COLO829 (cell line): ENCODE data around the gene CRTC2.
"Not testable (repeated sequence)": the region's sequence is repeated elsewhere in the genome, so short reads cannot be mapped to it uniquely, and the experiment has no call there.

Experiments used
- DNase-seq: peaks from one replicate; pipeline ENCODE4 v3.0.0; 2012; ENCODE audit warnings: low spot score

Gene CRTC2

DNA sequence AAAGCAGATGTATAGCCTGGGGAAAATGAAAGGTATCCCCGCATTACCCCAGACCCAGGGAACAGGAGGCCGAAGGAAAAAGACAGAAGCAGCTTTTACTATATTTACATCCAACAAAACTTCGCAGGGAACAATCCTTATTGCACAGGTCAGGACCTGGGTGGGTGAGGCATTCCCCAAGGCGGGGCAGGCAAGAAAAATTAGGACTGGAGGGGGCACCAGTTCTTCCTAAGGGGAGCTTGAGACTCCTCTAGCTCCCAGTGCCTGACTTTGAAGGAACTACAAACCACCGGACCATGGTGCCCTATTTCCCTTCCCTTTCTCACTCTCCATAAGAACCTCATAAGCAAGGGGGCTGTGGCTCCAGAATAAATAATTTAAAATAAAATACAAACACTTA is 29.0 kb downstream of the CRTC2 start:
- DNase-seq: no peak

DNA sequence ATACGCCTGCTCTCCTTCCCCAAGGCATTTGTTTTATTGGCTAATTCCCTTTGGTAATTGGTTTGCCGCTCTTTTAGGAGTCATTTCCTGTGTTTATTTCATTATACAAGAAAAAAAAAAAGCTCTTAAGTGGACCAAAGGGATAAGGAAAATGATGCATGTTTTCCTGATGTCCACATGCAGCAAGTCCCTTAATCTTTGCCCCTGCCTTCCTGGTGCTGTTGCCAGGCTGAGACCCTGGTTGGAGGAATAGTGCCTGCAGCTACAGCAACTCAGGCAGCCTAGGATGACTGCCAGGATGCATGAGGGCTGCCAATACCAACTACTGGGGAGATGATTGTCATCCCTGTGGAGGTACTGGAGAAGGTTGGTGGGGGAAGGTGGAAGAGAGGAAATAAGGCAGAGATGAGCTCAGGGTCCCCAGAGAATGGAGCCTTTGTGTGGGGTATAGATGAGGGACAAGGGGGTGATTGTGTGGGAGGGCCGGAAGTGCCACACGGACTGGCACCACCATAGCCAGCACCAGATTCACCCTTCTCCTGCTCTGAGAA is 29.5 kb downstream of the CRTC2 start:
- DNase-seq: peak; percentile 88

DNA sequence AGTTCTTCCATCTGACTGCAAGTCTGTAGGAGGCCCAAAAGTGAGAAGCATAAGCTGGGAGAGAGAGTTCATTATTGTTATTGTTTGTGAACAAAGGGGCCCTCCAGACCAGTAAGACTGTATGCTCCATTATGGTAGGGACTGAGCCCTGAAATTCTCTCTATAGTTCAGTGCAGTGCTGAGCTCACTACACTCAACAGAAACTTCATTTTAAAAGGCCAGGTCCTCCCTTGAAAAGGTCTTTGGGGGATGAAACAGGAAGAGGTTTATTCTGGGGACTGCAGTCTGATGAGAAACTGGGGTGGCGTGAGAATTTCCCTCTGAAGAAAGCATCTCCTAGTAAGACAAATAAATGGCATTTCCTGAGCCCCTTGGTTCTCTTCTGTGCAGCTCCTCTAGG is 30.2 kb downstream of the CRTC2 start:
- no peak for DNase-seq

DNA sequence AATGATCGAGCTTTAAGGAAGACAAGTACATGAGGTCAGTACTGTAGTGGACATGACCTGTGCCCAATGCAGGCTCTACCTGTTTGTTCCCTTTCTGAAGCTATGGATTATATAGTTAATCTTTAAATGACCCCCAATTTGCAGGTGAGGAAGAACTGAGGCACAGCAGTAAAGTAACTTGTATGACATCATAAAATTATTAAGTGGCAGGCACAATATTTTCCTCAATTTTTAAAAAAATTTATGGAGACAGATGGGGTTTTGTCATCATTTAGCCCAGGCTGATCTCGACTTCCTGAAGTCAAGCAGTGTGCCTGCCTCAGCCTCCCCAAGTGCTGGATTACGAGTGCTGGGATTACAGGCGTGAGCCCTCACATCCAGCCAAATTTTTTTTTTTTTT is 32.0 kb downstream of the CRTC2 start:
- DNase-seq: no peak

DNA sequence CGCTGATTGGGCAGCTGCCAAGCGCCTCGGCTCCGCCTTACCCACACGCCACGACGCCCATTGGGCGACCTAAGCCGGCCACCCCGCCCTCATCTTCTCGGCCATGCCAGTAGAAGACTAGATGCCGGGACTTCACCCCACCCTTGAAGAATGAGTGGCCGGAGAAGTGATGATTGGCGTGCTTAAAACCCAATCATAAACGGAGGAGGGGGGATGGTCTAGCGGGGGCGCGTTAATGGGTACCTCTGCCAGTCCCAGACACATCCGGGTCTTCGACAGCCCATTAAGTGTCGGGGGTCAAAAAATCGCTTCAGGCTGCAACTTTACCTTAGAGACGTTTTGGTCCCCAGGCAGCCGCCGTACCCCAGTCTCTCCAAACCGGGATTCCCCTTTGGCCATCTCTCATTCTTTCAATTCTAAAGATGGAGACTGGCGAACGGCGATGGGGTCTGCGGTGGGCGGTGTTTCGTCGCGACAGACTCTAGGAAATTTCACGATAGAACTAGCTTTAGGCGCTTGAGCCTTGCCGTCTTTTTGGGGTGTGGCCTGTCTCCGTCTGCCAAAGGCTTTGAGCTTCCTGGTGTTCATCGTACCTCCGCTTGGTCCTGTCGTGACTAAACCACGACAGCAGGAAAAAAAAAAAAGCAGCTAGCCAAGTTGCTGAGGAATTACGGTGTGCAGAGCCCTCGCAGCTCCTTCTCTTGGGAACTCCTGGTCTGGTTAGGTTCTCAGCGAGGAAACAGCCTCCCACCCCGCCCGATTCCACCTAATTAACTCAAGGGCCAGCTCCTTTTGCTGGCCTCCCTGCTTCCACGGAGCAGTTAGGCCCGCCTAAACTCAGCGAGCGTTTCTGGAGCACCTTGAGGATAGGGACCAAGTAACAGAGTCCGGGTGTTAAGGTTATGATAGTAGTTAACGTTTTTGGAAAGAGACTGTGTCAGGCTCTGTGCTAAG is 35.2 kb downstream of the CRTC2 start, which contains the start of gene GATAD2B:
Gene GATAD2B (minus strand): TSS at position 1 of the 954 bp plus-strand sequence. CDS start 94,625 bp downstream, outside the sequence.
- DNase-seq: peak; percentile 99

DNA sequence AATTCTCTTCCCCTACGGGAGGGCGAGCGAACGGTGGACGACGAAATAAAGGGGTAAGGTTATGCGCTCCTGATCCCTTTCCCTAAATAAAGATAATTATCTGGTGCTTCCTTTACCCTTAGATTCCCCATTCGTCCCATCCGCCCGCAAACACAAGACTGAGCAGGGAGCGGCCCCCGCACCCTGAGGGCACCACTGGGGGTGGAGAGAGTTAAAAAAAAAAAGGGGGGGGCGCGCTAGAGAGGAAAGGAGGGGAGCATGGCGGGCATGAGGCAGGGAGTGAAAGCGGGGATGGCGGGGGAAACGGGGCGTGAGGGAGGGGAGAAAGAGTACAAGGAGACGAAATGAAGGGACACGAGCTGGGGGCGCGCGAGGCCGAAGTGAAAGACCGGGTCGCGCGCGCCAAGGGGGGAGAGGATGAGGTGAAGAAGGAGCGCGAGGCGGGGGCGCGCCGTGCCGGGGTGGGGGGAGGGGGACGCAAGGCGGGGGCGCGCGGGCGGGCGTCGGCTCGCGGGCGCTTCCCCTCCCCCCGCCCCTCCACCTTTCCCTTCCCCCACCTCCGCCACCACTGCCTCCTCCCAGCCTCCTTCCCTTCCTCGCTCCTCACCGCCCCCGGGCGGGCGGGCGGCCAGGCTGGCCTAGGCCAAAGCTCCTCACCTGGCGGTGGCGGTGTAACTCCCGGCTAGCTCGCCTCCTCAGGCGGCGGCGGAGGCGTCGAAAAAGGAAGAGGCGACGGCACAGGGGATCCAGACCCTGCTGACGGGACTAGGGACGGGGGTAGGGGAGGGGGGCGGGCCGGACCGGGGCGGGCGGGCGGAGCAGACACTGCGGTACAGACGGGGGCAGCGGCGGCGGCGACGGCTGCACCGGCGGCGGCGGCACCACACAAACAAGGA is 36.1 kb downstream of the CRTC2 start:
- DNase-seq: no peak

DNA sequence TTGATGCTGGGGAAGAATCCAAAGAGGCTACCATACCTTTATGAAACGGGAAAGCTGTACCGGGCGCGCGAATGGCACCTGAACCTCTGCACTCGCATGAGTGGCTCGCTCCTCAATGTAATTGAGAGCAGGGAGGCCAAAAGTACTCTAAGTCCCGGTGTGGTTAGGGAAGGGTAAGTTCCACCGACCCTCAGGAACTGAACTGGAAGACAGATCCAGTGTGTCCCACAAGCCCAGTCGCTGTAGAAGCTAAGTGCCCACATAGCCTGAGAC is 36.7 kb downstream of the CRTC2 start:
- no peak for DNase-seq

DNA sequence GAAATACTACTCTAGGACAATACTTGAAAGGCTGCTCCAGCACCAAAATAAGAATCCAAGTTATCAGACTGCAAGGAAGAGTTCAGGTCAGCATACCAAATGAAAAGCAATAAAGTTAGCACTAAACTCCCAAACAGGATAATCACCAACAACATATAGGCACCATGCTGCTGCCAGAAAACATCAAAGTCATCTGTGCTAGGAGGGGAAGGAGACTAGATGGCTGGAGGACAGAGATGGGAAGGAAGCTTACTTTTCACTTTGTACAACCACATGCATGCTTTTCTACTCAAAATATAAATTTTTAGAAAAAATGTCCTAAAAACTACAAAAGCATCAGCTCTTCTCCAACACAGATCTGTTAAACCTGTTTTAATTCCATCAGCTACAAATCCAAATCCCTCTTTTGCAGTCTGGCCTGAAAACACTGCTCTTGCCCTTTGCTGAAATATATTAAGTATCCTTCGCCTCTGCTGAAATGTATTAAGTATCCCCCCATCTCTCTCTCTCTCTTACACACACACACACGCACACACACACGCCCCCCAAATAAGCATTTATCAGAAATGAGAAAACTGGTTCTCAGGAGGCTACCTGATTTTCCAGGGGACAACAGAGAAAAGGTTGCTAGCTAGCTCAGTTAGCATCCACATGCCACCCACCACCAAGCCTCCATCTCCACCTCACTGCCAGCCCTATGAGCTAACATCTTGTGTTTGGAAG is 37.2 kb downstream of the CRTC2 start:
- no peak for DNase-seq

DNA sequence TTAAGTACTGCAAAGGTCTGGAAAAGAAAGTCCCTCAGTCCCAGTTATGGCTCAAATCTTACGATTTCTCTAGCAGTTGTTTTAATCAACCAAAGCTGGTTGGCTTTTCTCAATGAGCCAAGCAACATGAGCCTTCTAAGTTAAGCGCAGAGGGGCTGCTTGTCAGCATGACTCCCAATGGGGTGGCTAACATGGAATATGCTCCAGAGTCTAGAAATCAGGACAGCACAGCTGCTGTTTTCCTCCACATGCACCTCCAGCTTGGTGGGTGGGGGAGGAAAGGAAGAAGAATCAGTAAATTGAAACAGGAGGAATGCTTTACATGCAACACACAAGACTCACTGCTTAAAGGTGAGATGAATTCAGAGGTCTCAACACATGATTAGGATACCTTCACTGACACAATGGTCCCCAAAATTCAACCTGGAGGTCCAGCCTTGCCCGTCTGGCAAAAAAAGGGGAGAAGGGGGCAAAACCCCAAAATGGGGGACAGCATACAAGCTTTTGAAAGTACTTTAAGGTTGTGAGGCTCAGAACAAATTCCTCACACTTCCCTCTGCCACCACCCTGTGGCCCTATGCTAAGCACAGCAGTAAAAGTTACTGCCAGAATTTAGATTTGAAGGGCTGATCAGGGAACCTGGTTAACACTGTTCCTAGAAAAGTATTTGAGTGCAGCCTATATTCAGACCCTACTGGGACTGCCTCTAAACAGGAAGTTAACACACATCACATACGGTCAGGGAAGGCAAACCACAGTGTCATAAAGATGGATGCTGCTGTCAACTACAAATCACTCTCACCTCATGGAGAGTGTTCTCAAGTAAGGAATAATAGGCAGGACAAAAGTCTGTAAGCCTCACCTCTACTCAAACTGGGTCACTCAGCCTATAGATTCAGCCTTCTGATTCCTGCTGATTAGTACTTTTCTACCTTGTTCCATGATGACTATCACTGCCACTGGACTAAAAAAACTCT is 38.2 kb downstream of the CRTC2 start:
- no peak for DNase-seq

DNA sequence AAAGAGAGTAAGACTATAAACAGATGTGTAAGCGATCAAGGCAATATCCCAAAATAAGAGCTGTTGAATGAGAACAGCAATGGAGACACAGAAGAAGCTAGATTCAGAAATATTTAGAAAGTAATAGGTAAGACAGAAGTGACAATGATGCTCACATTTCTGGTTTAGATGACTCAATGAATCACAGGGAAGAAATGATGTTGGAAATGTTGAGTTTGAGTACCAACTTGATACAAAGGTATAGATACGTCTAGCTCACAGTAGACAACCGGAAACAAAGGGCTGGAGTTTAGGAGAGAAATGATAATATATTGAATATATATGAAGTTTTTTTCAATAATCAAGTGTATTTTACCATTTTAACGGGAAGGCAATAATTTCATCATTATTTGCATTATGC is 42.1 kb downstream of the CRTC2 start:
- no peak for DNase-seq

DNA sequence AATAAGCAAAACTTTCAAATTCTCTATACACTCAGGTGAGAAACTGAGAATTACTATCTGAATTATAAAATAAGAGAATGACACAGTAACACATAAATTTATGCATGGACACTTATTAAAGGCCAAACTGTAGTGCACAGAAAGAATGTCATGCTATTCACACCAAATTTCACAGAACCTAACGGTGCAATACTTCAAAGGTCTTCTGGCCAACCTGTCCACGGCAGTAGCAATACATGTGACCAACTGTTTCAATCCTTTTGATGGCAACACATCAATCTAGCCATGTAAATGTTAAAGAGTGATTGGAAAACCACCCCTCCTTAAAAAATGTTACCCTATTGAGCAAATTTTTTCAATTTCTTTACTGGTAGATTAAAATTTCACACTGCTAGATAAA is 46.1 kb downstream of the CRTC2 start:
- DNase-seq: no peak

DNA sequence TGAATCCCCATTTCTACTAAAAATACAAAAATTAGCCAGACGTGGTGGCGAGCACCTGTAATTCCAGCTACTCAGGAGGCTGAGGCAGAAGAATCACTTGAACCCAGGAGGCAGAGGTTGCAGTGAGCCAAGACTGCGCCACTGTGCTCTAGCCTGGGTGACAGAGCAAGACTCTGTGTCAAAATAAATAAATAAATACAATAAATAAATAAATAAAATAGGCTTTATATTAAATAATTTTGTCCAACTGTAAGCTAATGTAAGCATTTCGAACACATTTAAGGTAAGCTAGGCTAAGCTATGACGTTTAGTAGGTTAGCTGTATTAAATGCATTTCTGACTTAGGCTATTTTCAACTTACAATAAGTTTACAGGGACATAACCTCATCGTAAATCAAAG is 47.9 kb downstream of the CRTC2 start:
- DNase-seq: not testable (repeated sequence)

DNA sequence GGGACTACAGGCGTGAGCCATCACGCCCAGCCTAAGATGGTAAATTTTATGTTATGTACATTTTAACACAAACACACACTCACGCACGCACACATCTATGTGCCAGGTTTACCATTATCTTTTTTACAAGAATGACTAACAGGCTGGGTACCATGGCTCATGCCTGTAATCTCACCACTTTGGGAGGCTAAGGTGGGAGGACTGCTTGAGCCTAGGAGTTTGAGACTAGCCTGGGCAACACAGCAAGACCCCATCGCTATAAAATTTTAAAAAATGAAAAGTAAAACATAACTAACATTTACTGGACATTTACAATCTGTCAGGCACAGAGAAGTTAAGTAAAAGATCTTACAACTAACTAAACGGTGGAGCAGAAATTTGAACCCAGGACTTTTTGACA is 50.3 kb downstream of the CRTC2 start:
- no peak for DNase-seq

DNA sequence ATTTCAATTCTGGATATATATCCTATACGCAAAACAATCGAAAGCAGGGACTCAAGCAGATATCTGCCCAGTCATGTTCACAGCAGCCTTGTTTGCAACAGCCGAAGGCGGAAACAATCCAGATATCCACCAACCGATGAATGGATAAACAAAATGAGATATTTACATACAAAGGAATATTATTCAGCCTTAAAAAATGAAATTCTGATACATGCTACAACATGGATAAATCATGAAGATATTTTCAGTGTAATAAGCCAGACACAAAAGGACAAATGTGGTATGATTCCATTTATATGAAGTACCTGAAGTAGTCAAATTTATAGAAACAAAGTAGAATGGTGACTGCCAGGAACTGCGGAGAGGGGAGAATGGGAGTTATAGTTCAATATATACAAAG is 51.3 kb downstream of the CRTC2 start:
- no peak for DNase-seq

DNA sequence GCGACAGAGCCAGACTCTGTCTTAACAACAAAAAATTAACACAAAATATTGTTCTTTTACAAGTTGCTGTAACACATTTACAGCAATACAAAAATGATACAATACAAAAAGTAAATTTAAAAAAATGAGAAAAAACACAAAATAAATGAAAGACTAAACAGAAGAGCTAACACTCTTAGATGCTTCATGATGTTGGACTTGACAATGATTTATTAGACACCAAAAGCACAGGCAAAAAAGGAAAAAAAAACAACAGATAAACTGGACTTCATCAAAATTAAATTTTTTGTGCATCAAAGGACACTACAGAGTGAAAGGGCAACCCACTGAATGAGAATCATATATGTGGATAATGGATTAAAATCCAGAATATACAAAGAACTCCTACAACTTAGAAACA is 52.0 kb downstream of the CRTC2 start:
- no peak for DNase-seq

DNA sequence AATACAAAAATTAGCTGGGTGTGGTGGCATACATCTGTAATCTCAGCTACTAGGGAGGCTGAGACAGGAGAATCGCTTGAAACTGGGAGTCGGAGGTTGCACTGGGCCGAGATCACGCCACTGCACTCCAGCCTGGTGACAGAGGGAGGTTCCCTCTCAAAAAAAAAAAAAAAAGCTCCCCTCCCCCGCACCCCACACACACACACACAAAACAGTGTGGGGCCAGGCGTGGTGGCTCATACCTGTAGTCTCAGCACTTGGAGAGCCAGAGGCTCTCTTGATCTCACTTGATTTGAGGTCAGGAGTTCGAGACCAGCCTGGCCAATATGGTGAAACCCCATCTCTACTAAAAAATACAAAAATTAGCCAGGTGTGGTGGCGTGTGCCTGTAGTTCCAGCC is 52.5 kb downstream of the CRTC2 start:
- DNase-seq: not testable (repeated sequence)

DNA sequence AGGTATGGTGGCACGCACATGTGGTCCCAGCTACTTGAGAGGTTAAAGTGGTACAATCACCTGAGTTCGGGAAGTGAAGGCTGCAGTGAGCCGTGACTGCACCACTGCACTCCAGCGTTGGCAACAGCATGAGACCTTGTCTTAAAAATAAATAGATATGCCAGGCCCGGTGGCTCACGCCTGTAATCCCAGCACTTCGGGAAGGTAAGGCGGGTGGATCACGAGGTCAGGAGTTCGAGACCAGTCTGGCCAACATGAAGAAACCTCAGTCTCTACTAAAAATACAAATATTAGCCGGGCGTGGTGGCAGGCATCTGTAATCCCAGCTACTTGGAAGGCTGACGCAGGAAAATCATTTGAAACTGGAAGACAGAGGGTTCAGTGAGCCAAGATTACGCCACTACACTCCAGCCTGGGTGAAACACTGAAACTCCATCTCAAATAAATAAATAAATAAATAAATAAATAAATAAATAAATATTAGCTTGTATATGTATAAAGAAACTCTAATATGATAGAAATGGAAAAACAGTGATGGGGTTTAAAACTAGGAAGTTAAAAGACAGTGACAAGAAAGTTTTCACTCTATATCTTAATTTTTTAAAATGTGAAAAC is 54.5 kb downstream of the CRTC2 start:
- DNase-seq: no peak

DNA sequence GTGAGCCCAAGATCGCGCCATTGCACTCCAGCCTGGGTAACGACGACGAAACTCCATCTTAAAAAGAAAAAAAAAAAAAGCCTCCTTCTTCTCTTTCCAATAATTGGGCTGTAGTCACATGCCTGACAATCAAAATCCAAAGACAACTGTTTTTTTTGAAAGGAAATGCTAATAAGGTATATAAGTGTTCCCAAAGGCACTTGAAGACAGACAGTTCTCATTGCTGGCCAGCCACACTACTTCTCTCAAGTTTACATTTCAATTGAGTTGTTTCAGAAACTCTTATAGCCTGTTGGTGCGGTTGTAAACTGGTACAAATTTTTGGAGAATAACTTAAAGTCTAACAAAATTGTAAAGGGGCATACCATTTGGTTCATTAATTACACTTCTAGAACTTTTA is 58.9 kb downstream of the CRTC2 start:
- no peak for DNase-seq
